ENCODE results near the gene OCA2.

Gene OCA2

GRCh38 chr15:27757052-27757451 lies 342.1 kb downstream of the OCA2 start:
- no peak overlapping the region for H3K4me3 ChIP-seq
- no peak for DNase-seq (ENCODE audit: low spot score in 2 of 2)
- H3K4me1 ChIP-seq, result no peaks in the 10 kb centered on the region
- no peaks in the 10 kb centered on the region for H3K27me3 ChIP-seq (ENCODE audit: low read depth)
- H3K9me3 ChIP-seq, result no peaks in the 10 kb centered on the region
- H3K36me3 ChIP-seq (replicated peaks), result no peaks in the 10 kb centered on the region
- in situ Hi-C loops (cut with MboI; ENCODE audit: low sequenced_read_pairs), result no loop called here

GRCh38 chr15:27752691-27753090 lies 346.4 kb downstream of the OCA2 start:
- in situ Hi-C loops (cut with MboI; ENCODE audit: low sequenced_read_pairs), result no loop called here
- H3K4me3 ChIP-seq, result no peak overlapping the region
- no peaks in the 10 kb centered on the region for H3K27me3 ChIP-seq (ENCODE audit: low read depth)
- no peaks in the 10 kb centered on the region for H3K9me3 ChIP-seq
- no peaks in the 10 kb centered on the region for H3K4me1 ChIP-seq
- no peaks in the 10 kb centered on the region for H3K36me3 ChIP-seq (replicated peaks)
- DNase-seq (ENCODE audit: low spot score in 2 of 2), result no peak

- DNase-seq (ENCODE audit: low spot score in 2 of 2), result no peak
- in situ Hi-C loops (cut with MboI; ENCODE audit: low sequenced_read_pairs), result no loop called here
- no peaks in the 10 kb centered on the region for H3K4me1 ChIP-seq
Observed at GRCh38 chr15:27747997-27748396, 351.1 kb downstream of the OCA2 start.

DNA sequence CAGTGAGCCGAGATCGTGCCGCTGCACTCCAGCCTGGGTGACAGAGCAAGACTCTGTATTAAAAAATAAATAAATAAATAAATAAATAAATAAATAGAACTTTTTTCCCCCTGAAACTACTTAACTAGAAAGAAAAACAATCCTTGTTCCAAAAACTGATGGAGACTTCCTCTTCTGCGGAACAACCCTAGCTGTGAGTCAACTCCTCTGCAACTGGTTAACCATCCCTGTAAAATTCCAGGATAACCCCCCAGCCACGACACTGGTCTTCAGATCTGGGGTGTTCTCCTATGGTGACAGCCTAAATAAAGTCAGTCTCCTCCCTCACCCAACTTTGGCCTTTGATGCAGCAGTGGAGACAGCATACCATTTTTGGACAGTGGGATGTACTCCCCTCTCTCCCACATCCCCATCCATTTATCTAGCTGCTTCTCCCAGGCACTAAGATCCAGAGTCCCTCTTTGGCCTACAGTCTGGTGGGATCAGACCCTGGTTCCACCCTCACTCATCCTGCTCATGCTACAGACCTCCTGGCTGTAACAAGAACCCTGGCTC lies 352.6 kb downstream of the OCA2 start:
- in situ Hi-C loops (cut with MboI; ENCODE audit: low sequenced_read_pairs), result no loop called here
- Histone ChIP-seq H3K9me3 (no peaks in the 10 kb centered on the region), H3K27me3 (ENCODE audit: low read depth) (no peaks in the 10 kb centered on the region), H3K4me1 (no peaks in the 10 kb centered on the region), H3K4me3 (no peak overlapping the region), H3K36me3 (replicated peaks) (no peaks in the 10 kb centered on the region)
- DNase-seq (ENCODE audit: low spot score in 2 of 2), result no peak

More at GRCh38 chr15:27747997-27748396, 351.1 kb downstream of the OCA2 start:
- Histone ChIP-seq H3K4me3 (no peak overlapping the region), H3K36me3 (replicated peaks) (no peaks in the 10 kb centered on the region), H3K27me3 (ENCODE audit: low read depth) (no peaks in the 10 kb centered on the region), H3K9me3 (no peaks in the 10 kb centered on the region)

GRCh38 chr15:27744641-27745040 lies 354.5 kb downstream of the OCA2 start:
- Histone ChIP-seq H3K36me3 (replicated peaks) (no peaks in the 10 kb centered on the region), H3K27me3 (ENCODE audit: low read depth) (no peaks in the 10 kb centered on the region), H3K4me3 (no peak overlapping the region), H3K4me1 (no peaks in the 10 kb centered on the region), H3K9me3 (no peaks in the 10 kb centered on the region)
- in situ Hi-C loops (cut with MboI; ENCODE audit: low sequenced_read_pairs), result no loop called here
- DNase-seq (ENCODE audit: low spot score in 2 of 2), result no peak

GRCh38 chr15:27743638-27744037 lies 355.5 kb downstream of the OCA2 start:
- Histone ChIP-seq H3K27me3 (ENCODE audit: low read depth) (no peaks in the 10 kb centered on the region), H3K9me3 (no peaks in the 10 kb centered on the region), H3K36me3 (replicated peaks) (no peaks in the 10 kb centered on the region), H3K4me1 (no peaks in the 10 kb centered on the region), H3K4me3 (no peak overlapping the region)
- in situ Hi-C loops (cut with MboI; ENCODE audit: low sequenced_read_pairs), result no loop called here
- DNase-seq (ENCODE audit: low spot score in 2 of 2), result no peak

GRCh38 chr15:27742751-27743477 lies 356.2 kb downstream of the OCA2 start:
- Histone ChIP-seq H3K4me3 (no peak overlapping the region), H3K27me3 (ENCODE audit: low read depth) (no peaks in the 10 kb centered on the region), H3K9me3 (no peaks in the 10 kb centered on the region), H3K36me3 (replicated peaks) (no peaks in the 10 kb centered on the region), H3K4me1 (no peaks in the 10 kb centered on the region)
- in situ Hi-C loops (cut with MboI; ENCODE audit: low sequenced_read_pairs), result no loop called here
- DNase-seq (ENCODE audit: low spot score in 2 of 2), result no peak

GRCh38 chr15:27741226-27741860 lies 357.8 kb downstream of the OCA2 start:
- in situ Hi-C loops (cut with MboI; ENCODE audit: low sequenced_read_pairs), result no loop called here

DNA sequence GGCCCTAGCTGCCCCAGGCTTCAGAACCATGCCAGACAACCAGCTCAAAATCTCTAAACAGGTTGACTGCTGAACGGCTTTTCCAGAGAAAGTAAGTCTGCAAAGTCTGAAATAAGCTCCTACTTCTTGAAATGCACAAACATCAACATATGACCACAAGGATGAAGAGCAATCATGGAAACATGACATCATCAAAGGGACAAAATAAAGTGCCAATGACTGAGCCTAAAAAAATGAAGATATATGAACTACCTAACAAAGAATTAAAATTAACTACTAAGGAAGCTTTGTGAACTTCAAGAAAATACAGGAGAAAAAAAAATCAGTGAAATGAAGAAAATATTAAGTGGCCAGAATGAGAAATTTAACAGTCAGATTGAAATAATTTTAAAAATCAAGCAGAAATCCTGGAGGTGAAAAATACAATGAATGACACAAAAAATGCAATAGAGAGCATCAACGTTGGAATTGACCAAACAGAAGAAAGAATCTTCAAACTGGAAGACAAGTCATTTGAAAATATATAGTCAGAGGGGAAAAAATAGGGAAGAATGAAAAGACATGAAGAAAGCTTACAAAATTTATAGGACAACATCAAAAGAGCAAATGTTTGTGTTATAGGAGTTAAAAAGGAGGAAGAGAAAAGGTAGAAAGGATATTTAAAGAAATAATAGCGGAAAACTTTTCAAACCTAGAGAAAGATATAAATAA lies 364.2 kb downstream of the OCA2 start:
- no peaks in the 10 kb centered on the region; the same call in 1 of the 2 replicates for H3K9me3 ChIP-seq
- in situ Hi-C loops (cut with MboI; ENCODE audit: low sequenced_read_pairs), result no loop called here
- H3K4me1 ChIP-seq, result no peaks in the 10 kb centered on the region
- no peaks in the 10 kb centered on the region for H3K27me3 ChIP-seq (ENCODE audit: low read depth)
- no peak for DNase-seq (ENCODE audit: low spot score in 2 of 2)
- no peaks in the 10 kb centered on the region for H3K36me3 ChIP-seq (replicated peaks)
- H3K4me3 ChIP-seq, result no peak overlapping the region

More at GRCh38 chr15:27741226-27741860, 357.8 kb downstream of the OCA2 start:
- Histone ChIP-seq H3K9me3 (no peaks in the 10 kb centered on the region), H3K4me3 (no peak overlapping the region), H3K36me3 (replicated peaks) (no peaks in the 10 kb centered on the region), H3K4me1 (no peaks in the 10 kb centered on the region), H3K27me3 (ENCODE audit: low read depth) (no peaks in the 10 kb centered on the region)
- DNase-seq (ENCODE audit: low spot score in 2 of 2), result no peak

DNA sequence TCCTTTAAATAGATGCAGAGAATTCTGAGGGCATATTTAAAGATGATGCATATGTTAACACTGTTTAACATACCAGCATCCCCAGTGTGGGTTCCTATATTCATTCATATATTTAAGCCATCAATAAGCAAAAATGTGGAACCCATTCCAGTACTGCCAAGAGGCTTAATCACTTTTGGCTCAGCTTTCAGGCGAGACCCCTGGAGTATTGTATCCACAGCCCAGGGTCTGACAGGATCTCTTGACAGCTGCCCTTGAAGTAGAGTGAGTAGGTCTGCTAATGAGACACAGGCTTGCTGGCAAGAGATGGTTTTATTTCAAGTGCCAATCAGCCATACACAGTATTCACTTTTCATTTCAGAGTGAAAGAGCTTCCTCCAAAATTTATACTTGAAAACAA lies 367.3 kb downstream of the OCA2 start:
- DNase-seq (ENCODE audit: low spot score in 2 of 2), result no peak
- Histone ChIP-seq H3K4me1 (no peaks in the 10 kb centered on the region), H3K36me3 (replicated peaks) (no peaks in the 10 kb centered on the region), H3K4me3 (no peak overlapping the region), H3K27me3 (ENCODE audit: low read depth) (no peaks in the 10 kb centered on the region), H3K9me3 (no peaks in the 10 kb centered on the region; the same call in 1 of the 2 replicates)
- in situ Hi-C loops (cut with MboI; ENCODE audit: low sequenced_read_pairs), result no loop called here

GRCh38 chr15:27730868-27731267 lies 368.2 kb downstream of the OCA2 start:
- DNase-seq (ENCODE audit: low spot score in 2 of 2), result no peak
- in situ Hi-C loops (cut with MboI; ENCODE audit: low sequenced_read_pairs), result no loop called here

GRCh38 chr15:27725731-27726130 lies 373.4 kb downstream of the OCA2 start:
- H3K36me3 ChIP-seq (replicated peaks), result no peaks in the 10 kb centered on the region
- no peak for DNase-seq (ENCODE audit: low spot score in 2 of 2)
- no peaks in the 10 kb centered on the region for H3K27me3 ChIP-seq (ENCODE audit: low read depth)
- no peaks in the 10 kb centered on the region for H3K9me3 ChIP-seq
- no peaks in the 10 kb centered on the region for H3K4me1 ChIP-seq
- H3K4me3 ChIP-seq, result no peak overlapping the region
- in situ Hi-C loops (cut with MboI; ENCODE audit: low sequenced_read_pairs), result no loop called here

More at GRCh38 chr15:27730868-27731267, 368.2 kb downstream of the OCA2 start:
- no peaks in the 10 kb centered on the region for H3K27me3 ChIP-seq (ENCODE audit: low read depth)
- H3K4me1 ChIP-seq, result no peaks in the 10 kb centered on the region
- H3K9me3 ChIP-seq, result no peaks in the 10 kb centered on the region; the same call in 1 of the 2 replicates
- H3K4me3 ChIP-seq, result no peak overlapping the region
- no peaks in the 10 kb centered on the region for H3K36me3 ChIP-seq (replicated peaks)

DNA sequence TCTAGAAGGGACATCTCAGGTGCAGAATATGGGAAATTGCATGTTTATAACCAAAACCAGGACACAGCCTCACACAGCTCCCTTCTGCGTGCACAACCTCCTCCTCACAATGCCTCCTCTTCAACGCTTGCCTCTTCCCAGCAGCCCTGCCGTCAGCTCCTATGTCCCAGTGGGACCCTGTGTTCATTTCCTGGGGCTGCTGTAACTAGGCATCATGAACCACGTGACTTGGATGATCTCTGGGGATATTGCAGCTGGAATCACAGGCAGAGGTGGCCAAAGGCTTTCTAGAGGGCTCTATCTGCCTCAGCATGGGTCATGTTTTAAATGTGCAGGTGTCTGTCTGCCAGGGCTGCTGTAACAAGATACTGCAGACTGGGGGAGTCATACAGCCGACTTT lies 375.3 kb downstream of the OCA2 start:
- in situ Hi-C loops (cut with MboI; ENCODE audit: low sequenced_read_pairs), result no loop called here
- DNase-seq (ENCODE audit: low spot score in 2 of 2), result no peak
- Histone ChIP-seq H3K9me3 (no peaks in the 10 kb centered on the region), H3K36me3 (replicated peaks) (no peaks in the 10 kb centered on the region), H3K4me1 (no peaks in the 10 kb centered on the region), H3K4me3 (no peak overlapping the region), H3K27me3 (ENCODE audit: low read depth) (no peaks in the 10 kb centered on the region)

GRCh38 chr15:27722102-27722501 lies 377.0 kb downstream of the OCA2 start:
- no peak for DNase-seq (ENCODE audit: low spot score in 2 of 2)
- in situ Hi-C loops (cut with MboI; ENCODE audit: low sequenced_read_pairs), result no loop called here
- H3K9me3 ChIP-seq, result no peaks in the 10 kb centered on the region

More at GRCh38 chr15:27722102-27722501, 377.0 kb downstream of the OCA2 start:
- Histone ChIP-seq H3K27me3 (ENCODE audit: low read depth) (no peaks in the 10 kb centered on the region), H3K4me1 (no peaks in the 10 kb centered on the region), H3K4me3 (no peak overlapping the region), H3K36me3 (replicated peaks) (no peaks in the 10 kb centered on the region)

Data from HAP-1 (cell line).